ENCODE measurements around the gene SYCP3. TPM values are rescaled to one million over a fixed set of nuclear protein-coding genes. Genes with fewer than 3 reads are reported as not detected.

Gene SYCP3
- polyA plus RNA-seq, 1 donor (not counting 4 experiments of a cell fraction or from before 2014, with no cell fraction given), result 0.16 TPM

- H3K9me3 ChIP-seq (ENCODE audit: control insufficient read depth, low read depth, low read length), result no peaks in the 10 kb centered on the region
- dilution Hi-C loops (cut with MboI; ENCODE audit: extremely low pct_ligation_motif_present, low sequenced_read_pairs), result no loop called here
- H3K4me2 ChIP-seq (ENCODE audit: control insufficient read depth, extremely low read depth, insufficient read depth, low read depth, low read length), result no peak overlapping the region
- H3K9me1 ChIP-seq (ENCODE audit: control insufficient read depth, extremely low read depth, insufficient read depth, low read length), result no peaks in the 10 kb centered on the region
- H4K20me1 ChIP-seq (ENCODE audit: control insufficient read depth, extremely low read depth, insufficient read depth, low read length), result no peaks in the 10 kb centered on the region
- no peaks in the 10 kb centered on the region for H3K36me3 ChIP-seq (ENCODE audit: control insufficient read depth in 2 of 2, extremely low read depth in 1 of 2, insufficient read depth in 2 of 2, low read length in 2 of 2)
- TF ChIP-seq CTCF (optimal IDR thresholded peaks at IDR 0.05 in 1 of 3, IDR thresholded peaks at IDR 0.05 in 1 of 3, conservative IDR thresholded peaks at IDR 0.05 in 1 of 3; ENCODE audit: extremely low read depth in 1 of 3, insufficient read depth in 2 of 3, low read length in 3 of 3) (no peak), EZH2 (IDR thresholded peaks at IDR 0.05; ENCODE audit: low read length) (no peak)
- H3K4me3 ChIP-seq (ENCODE audit: control insufficient read depth in 2 of 3, extremely low read depth in 1 of 3, insufficient read depth in 2 of 3, low read depth in 1 of 3, low read length in 3 of 3), result no peak overlapping the region
- H3K27ac ChIP-seq (ENCODE audit: control insufficient read depth, insufficient read depth, low read length), result no peak overlapping the region
- H3K27me3 ChIP-seq (ENCODE audit: control insufficient read depth, extremely low read depth, insufficient read depth, low read length), result no peaks in the 10 kb centered on the region
- no peak for DNase-seq (ENCODE audit: low read depth, low spot score)
- no peaks in the 10 kb centered on the region for H3K4me1 ChIP-seq (ENCODE audit: control insufficient read depth, extremely low read depth, insufficient read depth, low read length)
- no peaks in the 10 kb centered on the region for H3K79me2 ChIP-seq (ENCODE audit: control insufficient read depth, insufficient read depth, low read length)
- no peak for FAIRE-seq
- no peak overlapping the region for H3K9ac ChIP-seq (ENCODE audit: control insufficient read depth, extremely low read depth, insufficient read depth, low read length)
- H2AFZ ChIP-seq (ENCODE audit: control insufficient read depth, low read length), result no peak overlapping the region
Observed at GRCh38 chr12:101732318-101732717, 6.9 kb downstream of the SYCP3 start.

DNA sequence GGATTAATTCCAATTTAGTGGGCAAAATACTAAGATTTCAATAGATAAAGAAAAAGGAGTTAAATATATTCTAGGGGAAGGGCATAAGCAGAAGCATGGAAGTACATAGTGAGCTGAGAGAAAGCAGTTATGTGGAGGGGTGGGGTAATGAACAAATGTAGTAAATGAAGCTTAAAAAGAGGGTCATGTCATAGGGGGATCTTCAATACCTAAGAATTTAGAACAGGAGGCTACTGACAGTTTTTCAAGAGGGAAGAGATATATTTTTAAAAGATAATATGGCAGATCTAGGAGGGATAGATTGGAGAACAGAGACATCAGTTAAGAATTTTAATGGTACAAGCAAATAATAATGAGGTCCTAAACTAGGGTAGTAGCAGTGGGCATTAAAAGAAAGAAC lies 9.4 kb downstream of the SYCP3 start:
- dilution Hi-C loops (cut with MboI; ENCODE audit: extremely low pct_ligation_motif_present, low sequenced_read_pairs), result no loop called here
- FAIRE-seq (no peak), DNase-seq (ENCODE audit: low read depth, low spot score) (no peak)
- H3K9me1 ChIP-seq (ENCODE audit: control insufficient read depth, extremely low read depth, insufficient read depth, low read length), result no peaks in the 10 kb centered on the region
- TF ChIP-seq EZH2 (IDR thresholded peaks at IDR 0.05; ENCODE audit: low read length) (no peak), CTCF (optimal IDR thresholded peaks at IDR 0.05 in 1 of 3, IDR thresholded peaks at IDR 0.05 in 1 of 3, conservative IDR thresholded peaks at IDR 0.05 in 1 of 3; ENCODE audit: extremely low read depth in 1 of 3, insufficient read depth in 2 of 3, low read length in 3 of 3) (no peak)
- H3K4me3 ChIP-seq (ENCODE audit: control insufficient read depth in 2 of 3, extremely low read depth in 1 of 3, insufficient read depth in 2 of 3, low read depth in 1 of 3, low read length in 3 of 3), result no peak overlapping the region
- no peaks in the 10 kb centered on the region for H3K4me1 ChIP-seq (ENCODE audit: control insufficient read depth, extremely low read depth, insufficient read depth, low read length)
- H3K27ac ChIP-seq (ENCODE audit: control insufficient read depth, insufficient read depth, low read length), result no peak overlapping the region
- H3K9me3 ChIP-seq (ENCODE audit: control insufficient read depth, low read depth, low read length), result no peaks in the 10 kb centered on the region
- H2AFZ ChIP-seq (ENCODE audit: control insufficient read depth, low read length), result no peak overlapping the region
- H3K36me3 ChIP-seq (ENCODE audit: control insufficient read depth in 2 of 2, extremely low read depth in 1 of 2, insufficient read depth in 2 of 2, low read length in 2 of 2), result no peaks in the 10 kb centered on the region
- H3K4me2 ChIP-seq (ENCODE audit: control insufficient read depth, extremely low read depth, insufficient read depth, low read depth, low read length), result no peak overlapping the region
- H3K9ac ChIP-seq (ENCODE audit: control insufficient read depth, extremely low read depth, insufficient read depth, low read length), result no peak overlapping the region
- H4K20me1 ChIP-seq (ENCODE audit: control insufficient read depth, extremely low read depth, insufficient read depth, low read length), result no peaks in the 10 kb centered on the region
- H3K27me3 ChIP-seq (ENCODE audit: control insufficient read depth, extremely low read depth, insufficient read depth, low read length), result no peaks in the 10 kb centered on the region
- no peaks in the 10 kb centered on the region for H3K79me2 ChIP-seq (ENCODE audit: control insufficient read depth, insufficient read depth, low read length)

Data from keratinocyte (primary cell).